Left lung (tissue), 10 donors: ENCODE results near the gene LDB2. TPM values are rescaled to one million over a fixed set of nuclear protein-coding genes. Genes with fewer than 3 reads are reported as not detected.

ENCODE experiments used
- ATAC-seq: fragments of 200-7000 bp; cut with Tn5 transposase; one replicate; pipeline ENCODE4 v1.9.1; 2020; ENCODE audit warnings: moderate library complexity
- DNase-seq, 4 donors: peaks; one replicate each; pipeline ENCODE4 v3.0.0-alpha.2; 2013 to 2020
- H3K27ac ChIP-seq, 2 donors: fragments of 200-600 bp; sonication (generic) in 1 of 2; one replicate each; pipeline versions ENCODE4 v1.5.0 to v1.8.0; 2020 to 2021
- H3K27me3 ChIP-seq, 2 donors: fragments of 200-600 bp; sonication (generic) in 1 of 2; one replicate each; pipeline versions ENCODE4 v1.5.0 to v1.8.0; 2020 to 2021
- H3K36me3 ChIP-seq, 2 donors: fragments of 200-600 bp; sonication (generic) in 1 of 2; one replicate each; pipeline versions ENCODE4 v1.5.0 to v1.8.0; 2020 to 2021
- H3K4me1 ChIP-seq, 2 donors: fragments of 200-600 bp; one replicate each; pipeline ENCODE4 v1.8.0; 2021
- H3K4me3 ChIP-seq, 2 donors: fragments of 200-600 bp; sonication (generic) in 1 of 2; one replicate each; pipeline versions ENCODE4 v1.5.0 to v1.8.0; 2020 to 2021; ENCODE audit warnings: mild to moderate bottlenecking in 1 of 2
- H3K9me3 ChIP-seq, 2 donors: fragments of 200-600 bp; sonication (generic) in 1 of 2; one replicate each; pipeline versions ENCODE4 v1.5.0 to v1.8.0; 2020 to 2021
- intact Hi-C, 2 donors: fragments of 100-400 bp; cut with DNase I; formaldehyde crosslinking; loops; one replicate each; pipeline versions ENCODE4 v1.11.2 to v1.14.2; 2022
- polyA plus RNA-seq, 6 donors: library from polyadenylated mRNA; unstranded; fragments of 120-200 nt; gene quantifications; one replicate each; pipeline ENCODE4 v1.2.1, GENCODE V29; 2013; ENCODE audit not compliant: insufficient read length in 6 of 6
- total RNA-seq, 2 donors: library from RNA; stranded (reverse); fragmentation: NEBNext Ultra II Directional; extraction: Animal tissue kit (Norgen Biotek cat#: 25700); gene quantifications; one replicate each; pipeline ENCODE4 v1.2.1, GENCODE V29; 2021
- TF ChIP-seq, protein P1 (sequence below), 2 donors: fragments of 200-600 bp; sonication (generic) in 1 of 2; IDR thresholded peaks; one replicate each; pipeline versions ENCODE4 v1.5.0 to v1.8.0; 2021; ENCODE audit warnings: antibody characterized with exemption in 2 of 2
- donor health status: DM: no; HTN: yes; CAD: no.
- donor health status: DM: no; HTN: no; CAD: no.

The LDB2 gene
- total and polyA plus RNA-seq, 8 donors, result 37.7 to 97.0 (median 78.5) TPM

DNA sequence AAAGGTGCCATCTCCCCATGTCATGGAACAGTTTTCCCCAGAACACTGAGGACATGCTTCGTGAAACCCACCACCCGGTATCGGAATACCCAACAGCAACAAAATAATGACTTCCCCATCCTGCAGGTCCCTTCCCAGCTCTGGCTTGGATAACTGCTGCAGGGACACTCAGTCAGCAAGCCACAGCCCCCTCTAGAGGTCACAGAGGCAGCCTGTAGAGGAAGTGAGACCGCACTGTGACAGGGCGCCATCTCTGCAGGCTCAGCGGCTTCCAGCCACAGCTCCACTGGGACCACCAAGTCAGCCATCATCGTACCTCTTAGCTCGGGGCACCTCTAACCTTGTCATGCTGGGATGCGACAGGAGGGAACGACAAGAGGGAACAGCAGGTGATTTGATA, 315.9 kb downstream of the LDB2 start:
- ATAC-seq (no peak), DNase-seq (no peak)
- no peaks in the 10 kb centered on the region for H3K27me3 ChIP-seq
- H3K36me3 ChIP-seq, result no peaks in the 10 kb centered on the region
- H3K27ac ChIP-seq, result no peak overlapping the region
- no peaks in the 10 kb centered on the region for H3K9me3 ChIP-seq
- no peaks in the 10 kb centered on the region for H3K4me1 ChIP-seq
- TF ChIP-seq, protein P1, sequence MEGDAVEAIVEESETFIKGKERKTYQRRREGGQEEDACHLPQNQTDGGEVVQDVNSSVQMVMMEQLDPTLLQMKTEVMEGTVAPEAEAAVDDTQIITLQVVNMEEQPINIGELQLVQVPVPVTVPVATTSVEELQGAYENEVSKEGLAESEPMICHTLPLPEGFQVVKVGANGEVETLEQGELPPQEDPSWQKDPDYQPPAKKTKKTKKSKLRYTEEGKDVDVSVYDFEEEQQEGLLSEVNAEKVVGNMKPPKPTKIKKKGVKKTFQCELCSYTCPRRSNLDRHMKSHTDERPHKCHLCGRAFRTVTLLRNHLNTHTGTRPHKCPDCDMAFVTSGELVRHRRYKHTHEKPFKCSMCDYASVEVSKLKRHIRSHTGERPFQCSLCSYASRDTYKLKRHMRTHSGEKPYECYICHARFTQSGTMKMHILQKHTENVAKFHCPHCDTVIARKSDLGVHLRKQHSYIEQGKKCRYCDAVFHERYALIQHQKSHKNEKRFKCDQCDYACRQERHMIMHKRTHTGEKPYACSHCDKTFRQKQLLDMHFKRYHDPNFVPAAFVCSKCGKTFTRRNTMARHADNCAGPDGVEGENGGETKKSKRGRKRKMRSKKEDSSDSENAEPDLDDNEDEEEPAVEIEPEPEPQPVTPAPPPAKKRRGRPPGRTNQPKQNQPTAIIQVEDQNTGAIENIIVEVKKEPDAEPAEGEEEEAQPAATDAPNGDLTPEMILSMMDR (IDR thresholded peaks at IDR 0.05), result no peak
- intact Hi-C loops, result no loop called here
- no peak overlapping the region for H3K4me3 ChIP-seq

DNA sequence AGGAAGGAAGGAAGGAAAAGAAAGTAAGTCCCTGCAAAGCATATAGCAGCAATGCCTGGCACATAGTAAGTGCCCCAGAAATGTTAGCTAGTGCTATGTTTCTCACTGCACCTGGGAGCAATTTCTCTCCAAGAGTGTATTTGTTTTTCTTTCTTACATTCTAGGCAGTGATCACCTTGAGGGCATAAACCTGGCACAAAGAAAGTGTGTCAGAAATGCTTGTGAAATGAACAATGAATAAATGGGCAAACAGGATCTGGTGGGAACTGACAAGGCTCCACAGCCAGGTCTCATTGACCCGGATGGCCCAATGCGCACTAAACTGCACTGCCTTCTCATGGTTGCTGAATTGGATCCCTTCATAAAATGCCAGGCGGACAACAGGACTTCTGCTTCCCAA, 316.4 kb downstream of the LDB2 start:
- Histone ChIP-seq H3K36me3 (no peaks in the 10 kb centered on the region), H3K9me3 (no peaks in the 10 kb centered on the region), H3K4me3 (no peak overlapping the region), H3K27ac (no peak overlapping the region), H3K27me3 (no peaks in the 10 kb centered on the region), H3K4me1 (no peaks in the 10 kb centered on the region)
- ATAC-seq (no peak), DNase-seq (no peak)
- TF ChIP-seq, protein P1 (IDR thresholded peaks at IDR 0.05), result no peak
- intact Hi-C loops, result no loop called here

DNA sequence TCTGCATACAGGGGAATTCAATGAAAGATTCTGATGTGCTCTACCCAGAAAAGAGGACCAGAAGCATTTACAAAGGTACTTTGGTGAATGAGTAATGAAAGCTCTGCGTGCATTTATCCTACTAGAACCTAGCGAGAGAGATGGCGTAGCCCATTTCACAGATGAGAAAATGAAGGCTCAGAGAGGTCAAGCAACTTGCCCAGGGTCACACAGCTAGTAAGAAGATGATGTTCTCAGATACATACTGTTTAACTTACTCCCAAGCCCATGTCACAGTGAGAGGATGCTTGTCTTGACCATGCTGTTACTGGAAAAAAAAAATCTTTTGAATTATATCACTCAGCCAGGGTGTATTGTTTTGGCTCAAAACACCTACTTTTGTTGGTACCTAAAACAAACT, 317.3 kb downstream of the LDB2 start:
- no peak overlapping the region for H3K27ac ChIP-seq
- intact Hi-C loops, result no loop called here
- TF ChIP-seq, protein P1 (IDR thresholded peaks at IDR 0.05), result no peak
- H3K4me1 ChIP-seq, result no peaks in the 10 kb centered on the region
- DNase-seq (no peak), ATAC-seq (no peak)
- no peaks in the 10 kb centered on the region for H3K36me3 ChIP-seq
- H3K27me3 ChIP-seq, result no peaks in the 10 kb centered on the region
- H3K9me3 ChIP-seq, result no peaks in the 10 kb centered on the region
- no peak overlapping the region for H3K4me3 ChIP-seq

DNA sequence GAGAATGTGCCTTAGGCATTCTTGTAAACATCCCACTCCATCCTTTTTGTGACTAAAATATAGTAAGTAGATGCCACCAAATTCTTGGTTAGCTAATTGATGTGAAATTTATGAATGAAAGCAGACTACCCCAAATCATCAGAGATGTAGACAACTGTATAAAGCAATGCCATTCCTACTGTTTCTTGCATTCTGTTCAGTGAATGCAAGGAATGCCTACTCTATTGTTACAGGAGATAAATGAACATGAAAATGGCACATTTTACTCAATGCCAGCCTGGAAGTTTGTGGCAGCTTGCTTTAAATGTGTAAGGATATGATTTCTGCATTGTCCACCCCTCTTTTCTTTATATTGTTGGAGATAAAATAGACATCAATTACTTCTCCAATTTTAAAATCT, 317.9 kb downstream of the LDB2 start:
- no peaks in the 10 kb centered on the region for H3K27me3 ChIP-seq
- no peak for ATAC-seq
- H3K27ac ChIP-seq, result no peak overlapping the region
- intact Hi-C loops, result no loop called here
- H3K36me3 ChIP-seq, result no peaks in the 10 kb centered on the region
- DNase-seq, result no peak
- TF ChIP-seq, protein P1 (IDR thresholded peaks at IDR 0.05), result no peak
- no peaks in the 10 kb centered on the region for H3K4me1 ChIP-seq
- no peak overlapping the region for H3K4me3 ChIP-seq
- H3K9me3 ChIP-seq, result no peaks in the 10 kb centered on the region

DNA sequence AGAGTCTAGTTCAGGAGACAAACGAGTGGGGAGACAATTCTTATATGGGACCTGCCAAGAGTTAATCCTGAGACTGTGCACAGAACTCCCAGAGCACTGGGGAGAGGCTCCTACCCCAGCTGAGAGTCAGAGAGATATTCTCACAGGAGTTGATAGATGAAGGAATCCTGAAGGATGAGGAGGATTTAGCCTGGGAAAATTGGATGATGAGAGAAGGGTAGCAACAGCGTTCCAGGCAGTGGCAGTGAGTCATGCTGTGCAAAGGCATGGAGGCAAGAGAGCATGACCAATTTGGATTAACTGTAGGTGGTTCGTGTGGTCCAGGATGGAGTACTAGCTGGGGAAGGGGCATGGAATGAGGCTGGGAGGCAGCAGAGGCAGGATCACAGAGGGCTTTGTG, 318.6 kb downstream of the LDB2 start:
- TF ChIP-seq, protein P1 (IDR thresholded peaks at IDR 0.05), result no peak
- H3K9me3 ChIP-seq, result no peaks in the 10 kb centered on the region
- no peak overlapping the region for H3K27ac ChIP-seq
- intact Hi-C loops, result no loop called here
- H3K36me3 ChIP-seq, result no peaks in the 10 kb centered on the region
- no peak overlapping the region for H3K4me3 ChIP-seq
- no peaks in the 10 kb centered on the region for H3K27me3 ChIP-seq
- ATAC-seq (no peak), DNase-seq (no peak)
- no peaks in the 10 kb centered on the region for H3K4me1 ChIP-seq
